H1 (cell line): ENCODE results near the gene ACAP3. TPM values are rescaled to one million over a fixed set of nuclear protein-coding genes. Genes with fewer than 3 reads are reported as not detected.

Source experiments
- BCL11A ChIP-seq, 2 experiments: IDR thresholded peaks; one replicate each; pipeline ENCODE4 v1.6.1; 2011; ENCODE audit warnings: low read depth in 2 of 2, low read length in 2 of 2, mild to moderate bottlenecking in 2 of 2
- CBX8 ChIP-seq: fragments of 300-800, 300-1000 bp; sonication (generic); IDR thresholded peaks from 2 replicates; pipeline ENCODE4 v1.7.1; 2016; ENCODE audit warnings: low read depth, low read length, borderline replicate concordance
- EP300 ChIP-seq, 2 experiments: IDR thresholded peaks; 1 replicate in 1 of 2; 2 replicates in 1 of 2; pipeline ENCODE4 v1.6.1; 2011 to 2012; ENCODE audit warnings: low read depth in 2 of 2, low read length in 2 of 2, mild to moderate bottlenecking in 2 of 2, borderline replicate concordance in 1 of 2, inconsistent platforms in 1 of 2, moderate library complexity in 1 of 2
- FOSL1 ChIP-seq: IDR thresholded peaks from 2 replicates; pipeline ENCODE4 v1.6.1; 2011; ENCODE audit warnings: mild to moderate bottlenecking, low read depth, low read length, moderate library complexity; ENCODE audit not compliant: insufficient read depth
- RAD21 ChIP-seq, 2 experiments: IDR thresholded peaks in 1 of 2; conservative IDR thresholded peaks in 1 of 2; 2 replicates each; pipeline ENCODE4 v1.6.1; 2011; ENCODE audit warnings: low read depth in 2 of 2, low read length in 2 of 2, improper control_type of control experiment in 1 of 2, inconsistent platforms in 1 of 2, mild to moderate bottlenecking in 1 of 2, moderate library complexity in 1 of 2
- RXRA ChIP-seq: IDR thresholded peaks from 2 replicates; pipeline ENCODE4 v1.6.1; 2011; ENCODE audit warnings: low read depth, mild to moderate bottlenecking, low read length, moderate library complexity; ENCODE audit not compliant: insufficient read depth
- SP2 ChIP-seq: IDR thresholded peaks from 2 replicates; pipeline ENCODE4 v1.6.1; 2012; ENCODE audit warnings: mild to moderate bottlenecking, low read length, inconsistent platforms
- TBP ChIP-seq: IDR thresholded peaks from 2 replicates; pipeline ENCODE4 v1.6.1; 2011; ENCODE audit warnings: low read depth, low read length, improper control_type of control experiment
- TCF12 ChIP-seq: IDR thresholded peaks from 2 replicates; pipeline ENCODE4 v1.6.1; 2011; ENCODE audit warnings: low read depth, mild to moderate bottlenecking, low read length
- polyA plus RNA-seq, 7 experiments: library from polyadenylated mRNA; depleted of rRNA in 3 of 7; stranded (reverse) in 5 of 7; unstranded in 2 of 7; fragments of >200 nt in 5 of 7; fragments of 200-250 nt in 2 of 7; gene quantifications; 1 replicate in 5 of 7; 2 replicates in 1 of 7; 4 replicates in 1 of 7; pipeline versions ENCODE4 v1.2.1 to v1.2.3, GENCODE V29; 2011 to 2013; ENCODE audit warnings: missing spikeins in 2 of 7, mixed read lengths in 2 of 7
- total RNA-seq: library from RNA; stranded (reverse); fragmentation: NEBNext Ultra II Directional; extraction: Animal tissue kit (Norgen Biotek cat#: 25700); gene quantifications from 2 replicates; pipeline ENCODE4 v1.2.1, GENCODE V29; 2021
- TF ChIP-seq, protein P1 (sequence below): fragments of 300-600 bp; sonication (generic); IDR thresholded peaks from 2 replicates; pipeline ENCODE4 v1.7.1; 2012; ENCODE audit warnings: low read length, moderate library complexity, mild to moderate bottlenecking, inconsistent platforms; ENCODE audit not compliant: insufficient replicate concordance

Gene ACAP3
- total and polyA plus RNA-seq, 2 of the 8 experiments (the other 6 are each of a cell fraction or from before 2014, with no cell fraction given) = 14.8 to 28.3 TPM

DNA sequence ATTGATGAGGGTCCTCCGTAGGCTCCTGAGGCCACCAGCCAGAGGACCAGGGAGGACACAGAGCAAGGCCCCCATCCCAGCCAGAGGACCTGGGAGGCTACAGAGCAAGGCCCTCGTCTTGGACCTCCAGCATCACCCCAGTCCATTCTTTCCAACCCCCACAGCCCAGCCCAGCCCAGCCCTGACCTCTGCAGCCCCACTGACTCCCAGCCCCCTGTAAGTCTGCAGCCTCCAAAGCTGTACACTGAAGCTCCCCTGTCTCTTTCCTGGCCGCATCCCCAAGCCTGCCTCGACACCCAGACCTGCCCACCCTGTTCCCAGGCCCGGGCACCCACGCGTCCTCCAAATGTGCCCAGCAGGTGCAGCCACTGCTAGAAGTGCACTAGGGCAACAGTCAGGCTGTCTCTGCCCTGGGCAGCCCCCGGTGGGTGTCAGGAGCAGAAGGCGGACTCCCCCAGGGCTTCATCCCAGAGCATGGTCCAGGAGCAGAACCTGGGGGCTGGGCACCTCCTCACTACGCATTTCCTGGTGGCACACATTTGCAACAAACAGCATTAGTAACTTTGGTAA lies 39.4 kb upstream of the ACAP3 start (continued):
- TF ChIP-seq, protein P1, sequence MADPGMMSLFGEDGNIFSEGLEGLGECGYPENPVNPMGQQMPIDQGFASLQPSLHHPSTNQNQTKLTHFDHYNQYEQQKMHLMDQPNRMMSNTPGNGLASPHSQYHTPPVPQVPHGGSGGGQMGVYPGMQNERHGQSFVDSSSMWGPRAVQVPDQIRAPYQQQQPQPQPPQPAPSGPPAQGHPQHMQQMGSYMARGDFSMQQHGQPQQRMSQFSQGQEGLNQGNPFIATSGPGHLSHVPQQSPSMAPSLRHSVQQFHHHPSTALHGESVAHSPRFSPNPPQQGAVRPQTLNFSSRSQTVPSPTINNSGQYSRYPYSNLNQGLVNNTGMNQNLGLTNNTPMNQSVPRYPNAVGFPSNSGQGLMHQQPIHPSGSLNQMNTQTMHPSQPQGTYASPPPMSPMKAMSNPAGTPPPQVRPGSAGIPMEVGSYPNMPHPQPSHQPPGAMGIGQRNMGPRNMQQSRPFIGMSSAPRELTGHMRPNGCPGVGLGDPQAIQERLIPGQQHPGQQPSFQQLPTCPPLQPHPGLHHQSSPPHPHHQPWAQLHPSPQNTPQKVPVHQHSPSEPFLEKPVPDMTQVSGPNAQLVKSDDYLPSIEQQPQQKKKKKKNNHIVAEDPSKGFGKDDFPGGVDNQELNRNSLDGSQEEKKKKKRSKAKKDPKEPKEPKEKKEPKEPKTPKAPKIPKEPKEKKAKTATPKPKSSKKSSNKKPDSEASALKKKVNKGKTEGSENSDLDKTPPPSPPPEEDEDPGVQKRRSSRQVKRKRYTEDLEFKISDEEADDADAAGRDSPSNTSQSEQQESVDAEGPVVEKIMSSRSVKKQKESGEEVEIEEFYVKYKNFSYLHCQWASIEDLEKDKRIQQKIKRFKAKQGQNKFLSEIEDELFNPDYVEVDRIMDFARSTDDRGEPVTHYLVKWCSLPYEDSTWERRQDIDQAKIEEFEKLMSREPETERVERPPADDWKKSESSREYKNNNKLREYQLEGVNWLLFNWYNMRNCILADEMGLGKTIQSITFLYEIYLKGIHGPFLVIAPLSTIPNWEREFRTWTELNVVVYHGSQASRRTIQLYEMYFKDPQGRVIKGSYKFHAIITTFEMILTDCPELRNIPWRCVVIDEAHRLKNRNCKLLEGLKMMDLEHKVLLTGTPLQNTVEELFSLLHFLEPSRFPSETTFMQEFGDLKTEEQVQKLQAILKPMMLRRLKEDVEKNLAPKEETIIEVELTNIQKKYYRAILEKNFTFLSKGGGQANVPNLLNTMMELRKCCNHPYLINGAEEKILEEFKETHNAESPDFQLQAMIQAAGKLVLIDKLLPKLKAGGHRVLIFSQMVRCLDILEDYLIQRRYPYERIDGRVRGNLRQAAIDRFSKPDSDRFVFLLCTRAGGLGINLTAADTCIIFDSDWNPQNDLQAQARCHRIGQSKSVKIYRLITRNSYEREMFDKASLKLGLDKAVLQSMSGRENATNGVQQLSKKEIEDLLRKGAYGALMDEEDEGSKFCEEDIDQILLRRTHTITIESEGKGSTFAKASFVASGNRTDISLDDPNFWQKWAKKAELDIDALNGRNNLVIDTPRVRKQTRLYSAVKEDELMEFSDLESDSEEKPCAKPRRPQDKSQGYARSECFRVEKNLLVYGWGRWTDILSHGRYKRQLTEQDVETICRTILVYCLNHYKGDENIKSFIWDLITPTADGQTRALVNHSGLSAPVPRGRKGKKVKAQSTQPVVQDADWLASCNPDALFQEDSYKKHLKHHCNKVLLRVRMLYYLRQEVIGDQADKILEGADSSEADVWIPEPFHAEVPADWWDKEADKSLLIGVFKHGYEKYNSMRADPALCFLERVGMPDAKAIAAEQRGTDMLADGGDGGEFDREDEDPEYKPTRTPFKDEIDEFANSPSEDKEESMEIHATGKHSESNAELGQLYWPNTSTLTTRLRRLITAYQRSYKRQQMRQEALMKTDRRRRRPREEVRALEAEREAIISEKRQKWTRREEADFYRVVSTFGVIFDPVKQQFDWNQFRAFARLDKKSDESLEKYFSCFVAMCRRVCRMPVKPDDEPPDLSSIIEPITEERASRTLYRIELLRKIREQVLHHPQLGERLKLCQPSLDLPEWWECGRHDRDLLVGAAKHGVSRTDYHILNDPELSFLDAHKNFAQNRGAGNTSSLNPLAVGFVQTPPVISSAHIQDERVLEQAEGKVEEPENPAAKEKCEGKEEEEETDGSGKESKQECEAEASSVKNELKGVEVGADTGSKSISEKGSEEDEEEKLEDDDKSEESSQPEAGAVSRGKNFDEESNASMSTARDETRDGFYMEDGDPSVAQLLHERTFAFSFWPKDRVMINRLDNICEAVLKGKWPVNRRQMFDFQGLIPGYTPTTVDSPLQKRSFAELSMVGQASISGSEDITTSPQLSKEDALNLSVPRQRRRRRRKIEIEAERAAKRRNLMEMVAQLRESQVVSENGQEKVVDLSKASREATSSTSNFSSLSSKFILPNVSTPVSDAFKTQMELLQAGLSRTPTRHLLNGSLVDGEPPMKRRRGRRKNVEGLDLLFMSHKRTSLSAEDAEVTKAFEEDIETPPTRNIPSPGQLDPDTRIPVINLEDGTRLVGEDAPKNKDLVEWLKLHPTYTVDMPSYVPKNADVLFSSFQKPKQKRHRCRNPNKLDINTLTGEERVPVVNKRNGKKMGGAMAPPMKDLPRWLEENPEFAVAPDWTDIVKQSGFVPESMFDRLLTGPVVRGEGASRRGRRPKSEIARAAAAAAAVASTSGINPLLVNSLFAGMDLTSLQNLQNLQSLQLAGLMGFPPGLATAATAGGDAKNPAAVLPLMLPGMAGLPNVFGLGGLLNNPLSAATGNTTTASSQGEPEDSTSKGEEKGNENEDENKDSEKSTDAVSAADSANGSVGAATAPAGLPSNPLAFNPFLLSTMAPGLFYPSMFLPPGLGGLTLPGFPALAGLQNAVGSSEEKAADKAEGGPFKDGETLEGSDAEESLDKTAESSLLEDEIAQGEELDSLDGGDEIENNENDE = no peak
- TF ChIP-seq CBX8 = no peak
- no peak for TF ChIP-seq BCL11A (IDR thresholded peaks at IDR 0.05; ENCODE audit: low read depth in 2 of 2, low read length in 2 of 2)
- TF ChIP-seq RXRA = no peak
- TF ChIP-seq EP300 (IDR thresholded peaks at IDR 0.05; ENCODE audit: borderline replicate concordance in 1 of 2, low read depth in 2 of 2, low read length in 2 of 2) = no peak
- TF ChIP-seq TCF12 = no peak
- no peak for TF ChIP-seq RAD21 (IDR thresholded peaks at IDR 0.05 in 1 of 2, conservative IDR thresholded peaks at IDR 0.05 in 1 of 2; ENCODE audit: low read depth in 2 of 2, low read length in 2 of 2)
- no peak for TF ChIP-seq TBP
- no peak for TF ChIP-seq FOSL1
- no peak for TF ChIP-seq SP2
